ENCODE measurements around the gene BMPER.

The BMPER gene

DNA sequence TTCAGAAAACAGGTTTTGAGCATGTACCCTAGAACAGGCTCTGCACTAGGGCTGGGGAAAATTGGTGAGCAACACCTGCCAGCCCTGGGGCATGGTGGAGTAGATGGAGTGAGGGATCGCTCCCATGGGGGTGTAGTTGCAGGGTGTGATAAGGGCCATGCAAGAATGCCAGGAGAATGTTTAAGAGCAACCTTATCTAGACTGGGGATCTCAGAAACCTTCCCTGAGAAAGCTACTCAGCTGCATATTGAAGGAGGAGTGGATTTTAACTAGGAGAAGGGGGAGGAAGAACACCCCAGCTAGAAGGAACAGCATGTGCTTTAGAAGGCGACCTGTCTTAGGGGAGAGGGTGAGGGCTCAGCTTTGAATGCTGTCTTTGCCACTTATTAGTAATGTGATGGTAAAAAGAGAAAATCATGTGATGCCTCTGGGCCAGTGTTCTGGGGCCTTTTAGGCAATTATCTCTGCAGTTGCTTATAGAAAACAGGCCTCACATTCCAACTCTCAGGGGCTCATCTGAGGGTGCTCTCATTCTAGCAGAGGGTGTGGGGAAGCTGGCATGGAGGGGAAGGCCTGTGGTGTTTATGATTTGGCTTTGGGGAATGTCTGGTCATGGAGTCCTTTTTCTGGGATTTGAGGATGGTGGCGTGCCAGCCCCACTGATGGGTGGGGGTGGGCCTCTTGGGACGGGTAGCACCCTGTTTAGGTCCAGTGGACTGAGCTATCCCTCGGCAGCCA is 225.4 kb downstream of the BMPER start:
- Histone ChIP-seq H3K36me3 (ENCODE audit: control insufficient read depth, insufficient read depth, low read length) (no peaks in the 10 kb centered on the region), H3K27ac (ENCODE audit: insufficient read depth, low read depth, low read length, poor library complexity, severe bottlenecking) (no peak overlapping the region), H3K4me1 (ENCODE audit: control insufficient read depth, insufficient read depth, low read length) (peaks cover 14% of the 10 kb centered on the region), H3K9me3 (ENCODE audit: control insufficient read depth, low read length) (no peaks in the 10 kb centered on the region), H3K27me3 (ENCODE audit: control insufficient read depth, insufficient read depth, low read length, poor library complexity, severe bottlenecking) (no peaks in the 10 kb centered on the region), H3K4me3 (ENCODE audit: insufficient read depth, low read depth, low read length) (no peak overlapping the region)
- WGBS, 2 experiments: 93 to 94% methylated on average over 5 of the region's 5 CpGs

DNA sequence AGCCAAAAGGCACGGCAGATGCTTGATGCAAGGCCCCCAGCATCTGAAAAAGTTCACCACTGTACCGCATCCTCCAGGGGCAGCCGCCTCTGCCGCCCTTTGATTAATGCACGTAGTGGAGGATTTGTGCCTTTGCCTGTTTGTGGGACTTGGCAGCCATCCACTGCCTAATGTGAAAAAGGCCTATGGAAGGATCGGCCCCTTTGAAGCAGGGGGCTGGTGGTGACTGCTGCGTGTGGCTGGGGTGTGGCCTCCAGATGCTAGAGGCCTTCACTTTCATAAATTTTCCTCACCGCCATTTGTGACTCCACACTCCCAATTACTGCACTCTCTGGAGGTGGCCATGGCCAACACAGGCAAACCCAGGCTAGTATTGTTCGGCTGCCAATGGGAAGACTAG is 226.0 kb downstream of the BMPER start:
- Histone ChIP-seq H3K27ac (ENCODE audit: insufficient read depth, low read depth, low read length, poor library complexity, severe bottlenecking) (no peak overlapping the region), H3K4me3 (ENCODE audit: insufficient read depth, low read depth, low read length) (no peak overlapping the region), H3K4me1 (ENCODE audit: control insufficient read depth, insufficient read depth, low read length) (peaks cover 20% of the 10 kb centered on the region), H3K9me3 (ENCODE audit: control insufficient read depth, low read length) (no peaks in the 10 kb centered on the region), H3K27me3 (ENCODE audit: control insufficient read depth, insufficient read depth, low read length, poor library complexity, severe bottlenecking) (no peaks in the 10 kb centered on the region), H3K36me3 (ENCODE audit: control insufficient read depth, insufficient read depth, low read length) (no peaks in the 10 kb centered on the region)
- 89 to 95% methylated on average over 9 of the region's 9 CpGs for WGBS, 2 experiments

DNA sequence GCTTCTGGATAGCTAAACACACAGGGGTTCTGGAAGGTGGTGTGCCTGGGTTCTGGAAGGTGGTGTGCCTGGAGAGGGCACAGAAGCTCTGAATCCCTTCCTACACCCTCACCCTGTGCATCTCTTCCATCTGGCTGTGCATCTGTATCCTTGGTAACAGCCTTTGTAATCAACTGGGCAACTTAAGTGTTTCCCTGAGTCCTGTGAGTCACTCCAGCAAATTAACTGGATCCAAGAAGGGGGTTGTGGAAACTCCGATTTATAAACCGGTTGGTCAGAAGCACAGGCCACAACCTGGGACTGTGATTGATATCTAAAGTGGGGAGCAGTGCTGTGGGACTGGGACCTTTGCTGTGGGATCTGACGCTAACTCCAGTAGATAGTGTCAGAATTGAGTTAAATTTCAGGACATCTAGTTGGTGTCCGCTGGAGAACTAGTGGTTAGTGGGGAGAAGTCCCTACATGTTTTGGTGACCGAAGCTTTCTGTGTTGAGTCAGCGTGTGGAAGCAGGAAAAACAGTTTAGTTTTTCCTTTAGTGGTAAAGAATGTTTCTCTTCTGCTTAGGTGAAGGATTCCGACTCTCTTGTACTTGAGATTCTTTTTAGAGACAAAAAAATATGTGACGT is 228.1 kb downstream of the BMPER start:
- WGBS, 2 experiments: 93 to 95% methylated on average over 8 of the region's 8 CpGs
- Histone ChIP-seq H3K4me1 (ENCODE audit: control insufficient read depth, insufficient read depth, low read length) (peaks cover 25% of the 10 kb centered on the region), H3K4me3 (ENCODE audit: insufficient read depth, low read depth, low read length) (no peak overlapping the region), H3K9me3 (ENCODE audit: control insufficient read depth, low read length) (no peaks in the 10 kb centered on the region), H3K27me3 (ENCODE audit: control insufficient read depth, insufficient read depth, low read length, poor library complexity, severe bottlenecking) (no peaks in the 10 kb centered on the region), H3K36me3 (ENCODE audit: control insufficient read depth, insufficient read depth, low read length) (no peaks in the 10 kb centered on the region), H3K27ac (ENCODE audit: insufficient read depth, low read depth, low read length, poor library complexity, severe bottlenecking) (no peak overlapping the region)

- 49 to 52% methylated on average over 12 of the region's 12 CpGs for WGBS, 2 experiments
- Histone ChIP-seq H3K27ac (ENCODE audit: insufficient read depth, low read depth, low read length, poor library complexity, severe bottlenecking) (no peak overlapping the region), H3K36me3 (ENCODE audit: control insufficient read depth, insufficient read depth, low read length) (no peaks in the 10 kb centered on the region), H3K4me3 (ENCODE audit: insufficient read depth, low read depth, low read length) (no peak overlapping the region), H3K27me3 (ENCODE audit: control insufficient read depth, insufficient read depth, low read length, poor library complexity, severe bottlenecking) (no peaks in the 10 kb centered on the region), H3K4me1 (ENCODE audit: control insufficient read depth, insufficient read depth, low read length) (peaks cover 25% of the 10 kb centered on the region), H3K9me3 (ENCODE audit: control insufficient read depth, low read length) (no peaks in the 10 kb centered on the region)
Observed at GRCh38 chr7:34133983-34134782, 228.8 kb downstream of the BMPER start.

DNA sequence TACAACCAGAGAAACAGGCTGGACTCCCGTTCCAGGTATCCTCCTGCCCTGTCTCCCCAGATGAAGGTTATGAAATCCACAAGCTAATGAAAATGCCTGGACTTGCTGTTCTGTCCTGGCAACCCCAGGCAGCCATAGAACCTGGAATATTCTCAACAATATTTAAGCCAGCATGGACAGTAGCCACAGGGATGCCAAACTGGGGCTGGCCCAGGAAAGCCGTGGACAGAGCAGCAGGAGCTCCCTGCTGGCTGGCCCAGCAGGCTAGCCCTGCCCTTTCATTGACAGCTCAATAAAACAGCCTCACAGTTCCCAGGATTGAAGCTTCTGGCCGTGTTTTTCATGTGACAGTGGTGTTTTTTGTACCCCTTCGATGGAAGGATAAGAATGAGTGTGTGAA is 230.6 kb downstream of the BMPER start:
- H3K4me1 ChIP-seq (ENCODE audit: control insufficient read depth, insufficient read depth, low read length): peaks cover 25% of the 10 kb centered on the region
- H3K36me3 ChIP-seq (ENCODE audit: control insufficient read depth, insufficient read depth, low read length): no peaks in the 10 kb centered on the region
- no peaks in the 10 kb centered on the region for H3K27me3 ChIP-seq (ENCODE audit: control insufficient read depth, insufficient read depth, low read length, poor library complexity, severe bottlenecking)
- 39 to 42% methylated on average over 4 of the region's 4 CpGs for WGBS, 2 experiments
- H3K4me3 ChIP-seq (ENCODE audit: insufficient read depth, low read depth, low read length): no peak overlapping the region
- H3K27ac ChIP-seq (ENCODE audit: insufficient read depth, low read depth, low read length, poor library complexity, severe bottlenecking): no peak overlapping the region
- no peaks in the 10 kb centered on the region for H3K9me3 ChIP-seq (ENCODE audit: control insufficient read depth, low read length)

GRCh38 chr7:34136698-34137097 is 231.4 kb downstream of the BMPER start:
- WGBS, 2 experiments: 92 to 96% methylated on average over 5 of the region's 5 CpGs
- Histone ChIP-seq H3K4me3 (ENCODE audit: insufficient read depth, low read depth, low read length) (no peak overlapping the region), H3K27me3 (ENCODE audit: control insufficient read depth, insufficient read depth, low read length, poor library complexity, severe bottlenecking) (no peaks in the 10 kb centered on the region), H3K4me1 (ENCODE audit: control insufficient read depth, insufficient read depth, low read length) (peaks cover 25% of the 10 kb centered on the region), H3K36me3 (ENCODE audit: control insufficient read depth, insufficient read depth, low read length) (no peaks in the 10 kb centered on the region), H3K27ac (ENCODE audit: insufficient read depth, low read depth, low read length, poor library complexity, severe bottlenecking) (no peak overlapping the region), H3K9me3 (ENCODE audit: control insufficient read depth, low read length) (no peaks in the 10 kb centered on the region)

- Histone ChIP-seq H3K4me3 (ENCODE audit: insufficient read depth, low read depth, low read length) (no peak overlapping the region), H3K27me3 (ENCODE audit: control insufficient read depth, insufficient read depth, low read length, poor library complexity, severe bottlenecking) (no peaks in the 10 kb centered on the region), H3K9me3 (ENCODE audit: control insufficient read depth, low read length) (no peaks in the 10 kb centered on the region), H3K27ac (ENCODE audit: insufficient read depth, low read depth, low read length, poor library complexity, severe bottlenecking) (no peak overlapping the region), H3K4me1 (ENCODE audit: control insufficient read depth, insufficient read depth, low read length) (peaks cover 25% of the 10 kb centered on the region), H3K36me3 (ENCODE audit: control insufficient read depth, insufficient read depth, low read length) (no peaks in the 10 kb centered on the region)
- 93 to 94% methylated on average over 4 of the region's 4 CpGs for WGBS, 2 experiments
Observed at GRCh38 chr7:34137176-34137575, 231.8 kb downstream of the BMPER start.

DNA sequence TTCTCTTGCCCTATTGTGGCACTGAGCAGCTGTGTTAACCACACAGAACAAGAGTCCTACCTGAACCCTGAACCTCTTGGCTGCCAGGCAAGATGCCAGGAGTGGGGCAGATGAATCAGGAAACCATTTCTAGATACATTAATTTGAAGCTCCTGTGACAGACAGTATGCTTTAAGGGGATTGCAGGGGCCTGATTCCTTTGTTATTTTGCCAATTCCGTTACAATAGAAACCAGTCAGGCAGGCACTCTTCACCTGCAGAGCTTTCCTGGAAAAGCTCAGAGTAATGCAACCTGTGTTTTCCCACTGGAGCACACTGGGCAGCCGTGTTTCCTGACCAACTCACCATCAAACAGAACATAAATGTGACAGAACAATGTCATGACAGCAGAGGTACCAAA is 233.1 kb downstream of the BMPER start:
- Histone ChIP-seq H3K4me1 (ENCODE audit: control insufficient read depth, insufficient read depth, low read length) (peaks cover 25% of the 10 kb centered on the region), H3K27ac (ENCODE audit: insufficient read depth, low read depth, low read length, poor library complexity, severe bottlenecking) (no peak overlapping the region), H3K27me3 (ENCODE audit: control insufficient read depth, insufficient read depth, low read length, poor library complexity, severe bottlenecking) (no peaks in the 10 kb centered on the region), H3K9me3 (ENCODE audit: control insufficient read depth, low read length) (no peaks in the 10 kb centered on the region), H3K4me3 (ENCODE audit: insufficient read depth, low read depth, low read length) (no peak overlapping the region), H3K36me3 (ENCODE audit: control insufficient read depth, insufficient read depth, low read length) (no peaks in the 10 kb centered on the region)
- WGBS, 2 experiments: 75 to 76% methylated on average over 2 of the region's 2 CpGs

DNA sequence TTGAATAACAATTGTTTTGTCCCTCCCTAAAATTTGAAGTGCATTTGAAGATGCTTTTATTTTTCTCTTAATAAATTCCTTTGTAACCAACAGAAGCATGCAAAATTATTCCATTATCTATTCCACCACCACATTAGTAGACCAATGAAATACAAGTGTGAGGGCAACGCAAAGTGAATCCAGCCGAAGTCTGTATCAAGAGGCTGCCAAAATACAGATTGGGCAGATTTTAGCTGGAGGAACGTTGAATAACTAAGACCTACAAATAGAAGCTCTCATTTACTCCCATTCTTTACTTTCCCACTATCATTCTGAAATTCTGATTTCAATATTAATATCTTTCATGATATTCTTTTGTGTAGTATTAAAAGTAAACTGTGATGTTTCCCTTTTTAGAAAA is 233.7 kb downstream of the BMPER start:
- no peaks in the 10 kb centered on the region for H3K36me3 ChIP-seq (ENCODE audit: control insufficient read depth, insufficient read depth, low read length)
- WGBS, 2 experiments: 96 to 98% methylated on average over 3 of the region's 3 CpGs

DNA sequence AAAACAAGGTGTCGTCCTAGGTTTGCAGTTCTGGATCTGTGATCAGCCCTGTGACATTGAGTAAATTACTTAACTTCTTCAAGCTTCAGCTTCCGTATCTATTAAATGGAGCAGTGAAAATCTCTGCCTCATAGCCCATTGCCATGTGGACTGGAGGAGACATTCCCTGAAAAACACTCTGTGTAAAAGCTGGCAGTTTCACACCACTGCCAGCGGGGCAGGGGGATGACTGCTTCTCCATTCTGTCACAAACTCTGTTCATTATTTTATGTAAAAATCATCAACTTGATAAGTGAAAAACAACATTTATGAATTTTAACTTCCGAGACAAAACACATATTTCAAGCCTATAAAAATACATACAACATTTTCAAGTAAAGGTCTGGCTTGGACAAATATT is 234.7 kb downstream of the BMPER start:
- no peak overlapping the region for H3K4me3 ChIP-seq (ENCODE audit: insufficient read depth, low read depth, low read length)

More for the DNA sequence above, 233.7 kb downstream of the BMPER start:
- Histone ChIP-seq H3K4me1 (ENCODE audit: control insufficient read depth, insufficient read depth, low read length) (peaks cover 25% of the 10 kb centered on the region), H3K27me3 (ENCODE audit: control insufficient read depth, insufficient read depth, low read length, poor library complexity, severe bottlenecking) (no peaks in the 10 kb centered on the region), H3K27ac (ENCODE audit: insufficient read depth, low read depth, low read length, poor library complexity, severe bottlenecking) (no peak overlapping the region), H3K4me3 (ENCODE audit: insufficient read depth, low read depth, low read length) (no peak overlapping the region), H3K9me3 (ENCODE audit: control insufficient read depth, low read length) (no peaks in the 10 kb centered on the region)

More for the DNA sequence above, 234.7 kb downstream of the BMPER start:
- Histone ChIP-seq H3K27me3 (ENCODE audit: control insufficient read depth, insufficient read depth, low read length, poor library complexity, severe bottlenecking) (no peaks in the 10 kb centered on the region), H3K36me3 (ENCODE audit: control insufficient read depth, insufficient read depth, low read length) (no peaks in the 10 kb centered on the region), H3K27ac (ENCODE audit: insufficient read depth, low read depth, low read length, poor library complexity, severe bottlenecking) (no peak overlapping the region), H3K4me1 (ENCODE audit: control insufficient read depth, insufficient read depth, low read length) (peaks cover 17% of the 10 kb centered on the region), H3K9me3 (ENCODE audit: control insufficient read depth, low read length) (no peaks in the 10 kb centered on the region)
- 96% methylated on average over 4 of the region's 4 CpGs for WGBS, 2 experiments
